Esophagus squamous epithelium (tissue), 5 donors: Measurements from ENCODE around the gene NCKAP5L. TPM values are rescaled to one million over a fixed set of nuclear protein-coding genes. Genes with fewer than 3 reads are reported as not detected.

ENCODE experiments used
- DNase-seq: peaks from one replicate; lab custom pipeline; 2025; lab: John Stamatoyannopoulos, UW
- H3K27ac ChIP-seq, 4 donors: fragments of 200-600 bp; sonication (generic); one replicate each; pipeline ENCODE4 v1.5.1; 2016 to 2019; ENCODE audit warnings: mild to moderate bottlenecking in 1 of 4
- H3K27me3 ChIP-seq, 4 donors: fragments of 200-600 bp; sonication (generic); 1 replicate in 3 of 4; 2 replicates in 1 of 4; pipeline versions ENCODE4 v1.5.1 to v1.6.0; 2017 to 2021; ENCODE audit warnings: antibody characterized with exemption in 1 of 4
- H3K36me3 ChIP-seq, 3 donors: fragments of 200-600 bp; sonication (generic); one replicate each; pipeline ENCODE4 v1.5.1; 2016 to 2019
- H3K4me1 ChIP-seq, 3 donors: fragments of 200-600 bp; sonication (generic); one replicate each; pipeline ENCODE4 v1.5.1; 2017 to 2019
- H3K4me3 ChIP-seq, 4 donors: fragments of 200-600 bp; sonication (generic); 1 replicate in 3 of 4; 2 replicates in 1 of 4; pipeline ENCODE4 v1.5.1; 2016 to 2019; ENCODE audit warnings: mild to moderate bottlenecking in 2 of 4, moderate library complexity in 1 of 4
- H3K9me3 ChIP-seq, 3 donors: fragments of 200-600 bp; sonication (generic); one replicate each; pipeline ENCODE4 v1.5.1; 2016 to 2019
- CTCF ChIP-seq, 6 experiments: fragments of 450-650 bp in 4 of 6; fragments of 200-600 bp in 2 of 6; sonication (generic) in 2 of 6; IDR thresholded peaks; one replicate each; pipeline ENCODE4 v1.5.1; 2016 to 2019; ENCODE audit warnings: antibody characterized with exemption in 6 of 6, mild to moderate bottlenecking in 4 of 6, moderate library complexity in 4 of 6
- POLR2A ChIP-seq, 4 donors: fragments of 450-650 bp; IDR thresholded peaks; one replicate each; pipeline ENCODE4 v1.6.1; 2017; ENCODE audit warnings: antibody characterized with exemption in 4 of 4, mild to moderate bottlenecking in 4 of 4, moderate library complexity in 3 of 4
- WGBS, 2 donors: methylation state at CpG; one replicate each; pipeline ENCODE4 v1.1.5; 2018; 5-methylcytosine and 5-hydroxymethylcytosine counted together
- intact Hi-C: fragments of 100-400 bp; cut with DNase I; formaldehyde crosslinking; loops from one replicate; pipeline ENCODE4 v1.15.0; 2022
- small RNA-seq, 4 donors: library from RNA; depleted of rRNA; stranded (forward); fragments of <200 nt; gene quantifications; one replicate each; pipeline ENCODE3, GENCODE V24; 2016
- total RNA-seq, 4 donors: library from RNA; depleted of rRNA; stranded (reverse); fragments of >200 nt; gene quantifications; one replicate each; pipeline ENCODE4 v1.1.0, GENCODE V29; 2016
- donor health status: DM: yes; HTN: yes; CAD: no.

NCKAP5L gene
- total RNA-seq, 4 donors from 2014 or later = 3.2 to 10.5 (median 8.0) TPM

DNA sequence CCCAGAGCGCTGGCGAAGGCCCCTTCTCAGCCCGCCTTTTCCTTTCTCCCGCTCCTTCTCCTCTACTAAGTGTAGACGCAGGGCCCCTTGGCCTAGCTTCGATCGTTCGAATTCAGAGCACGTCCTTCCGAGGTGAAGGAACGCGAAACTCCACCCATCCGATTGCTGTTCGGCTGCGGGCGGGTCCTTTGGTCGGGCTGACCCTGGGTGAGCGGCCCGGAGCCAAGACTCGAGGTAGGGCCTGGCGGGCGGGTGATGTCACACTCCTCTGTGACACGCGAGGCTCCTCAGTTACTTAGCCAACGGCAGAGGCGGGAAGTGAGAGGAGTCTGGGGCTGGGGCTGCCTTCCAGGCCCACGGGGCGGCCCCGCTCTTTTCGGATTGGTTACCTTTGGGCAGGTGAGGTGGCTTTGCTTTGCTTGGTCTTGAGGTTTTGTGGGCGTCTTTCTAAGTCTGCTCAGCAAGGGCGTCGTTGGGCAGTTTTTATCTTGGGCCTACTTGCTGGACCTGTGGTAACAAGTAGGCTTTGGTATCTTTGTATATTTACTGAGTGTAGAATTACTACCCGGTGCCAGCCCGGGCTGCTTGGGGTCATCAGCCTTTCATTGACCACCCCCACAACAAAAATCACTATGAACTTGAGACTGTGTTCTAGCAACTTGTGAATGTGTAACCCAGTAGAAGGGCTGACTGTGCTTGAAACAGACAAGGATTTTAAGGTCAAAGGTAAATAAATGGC, 86.2 kb downstream of the NCKAP5L start:
- no peak for TF ChIP-seq POLR2A (IDR thresholded peaks at IDR 0.05)
- no peak for TF ChIP-seq CTCF (IDR thresholded peaks at IDR 0.05)
- peak overlapping the region; percentile 74 to 95 (median 80) for H3K4me3 ChIP-seq
- intact Hi-C loops = no loop called here
- 0% methylated on average over 14 to 16 of the region's 35 CpGs for WGBS, 2 donors
- peaks cover 13 to 55% (median 27%) of the 10 kb centered on the region in 3 donors for H3K4me1 ChIP-seq
- no peaks in the 10 kb centered on the region for H3K9me3 ChIP-seq
- H3K27me3 ChIP-seq = no peaks in the 10 kb centered on the region
- H3K36me3 ChIP-seq = peaks cover 0 to 24% (median 0%) of the 10 kb centered on the region in 3 donors
- H3K27ac ChIP-seq = peak overlapping the region; percentile 98 to 99 (median 99)
- DNase-seq = peak; percentile 29

Small RNA genes within 50 kb of the gene (small RNA-seq; reads per million reads assigned to genes)
- gene LSM6P2 = 0 reads per million in 4 donors

Other genes with a start within 250 kb of the NCKAP5L start
- gene FAM186B, start 222.8 kb downstream of the NCKAP5L start, total RNA-seq = 1 to 10 TPM in 1 of 4 donors, under 1 TPM in 1, not detected in 2; 0.19 to 1.1 TPM
- gene PRPF40B, start 204.9 kb downstream of the NCKAP5L start, total RNA-seq = 10 to 100 TPM in 2 of 4 donors, 1 to 10 TPM in 2; 5.2 to 14.5 (median 10.2) TPM
- gene FMNL3, start 121.0 kb downstream of the NCKAP5L start, total RNA-seq = 1 to 10 TPM; 5.2 to 7.6 (median 5.8) TPM
- gene TMBIM6, start 86.9 kb downstream of the NCKAP5L start, total RNA-seq = 100 to 1,000 TPM; 307 to 444 (median 343) TPM
- gene BCDIN3D, start 14.7 kb upstream of the NCKAP5L start, total RNA-seq = 1 to 10 TPM; 2.5 to 4.8 (median 3.0) TPM
- gene FAIM2, start 75.5 kb upstream of the NCKAP5L start, total RNA-seq = 1 to 10 TPM in 1 of 4 donors, under 1 TPM in 3; 0.13 to 2.9 (median 0.23) TPM
- gene AQP2, start 122.3 kb upstream of the NCKAP5L start, total RNA-seq = not detected
- gene AQP5, start 133.5 kb upstream of the NCKAP5L start, total RNA-seq = 10 to 100 TPM in 3 of 4 donors, 1 to 10 TPM in 1; 4.7 to 42.2 (median 18.6) TPM
- gene AQP6, start 144.5 kb upstream of the NCKAP5L start, total RNA-seq = not detected
- gene RACGAP1, start 197.1 kb upstream of the NCKAP5L start, total RNA-seq = 10 to 100 TPM; 20.1 to 44.7 (median 33.6) TPM
- 1 to 10 TPM; 1.5 to 5.7 (median 2.6) TPM for gene ASIC1, start 229.2 kb upstream of the NCKAP5L start, total RNA-seq